GM10266 (cell line): ENCODE results near the gene LPIN1.

Source experiments
- DNase-seq: peaks from one replicate; pipeline ENCODE4 v3.0.0; 2012; ENCODE audit errors: extremely low spot score
- CTCF ChIP-seq: IDR thresholded peaks from 2 replicates; pipeline ENCODE4 v1.5.1; 2012; ENCODE audit warnings: mild to moderate bottlenecking, low read depth; ENCODE audit not compliant: control insufficient read depth, insufficient read depth; ENCODE audit errors: missing control alignments

LPIN1 gene

GRCh38 chr2:11750917-11751316 lies 4.5 kb downstream of the LPIN1 start:
- no peak for TF ChIP-seq CTCF
- no peak for DNase-seq

DNA sequence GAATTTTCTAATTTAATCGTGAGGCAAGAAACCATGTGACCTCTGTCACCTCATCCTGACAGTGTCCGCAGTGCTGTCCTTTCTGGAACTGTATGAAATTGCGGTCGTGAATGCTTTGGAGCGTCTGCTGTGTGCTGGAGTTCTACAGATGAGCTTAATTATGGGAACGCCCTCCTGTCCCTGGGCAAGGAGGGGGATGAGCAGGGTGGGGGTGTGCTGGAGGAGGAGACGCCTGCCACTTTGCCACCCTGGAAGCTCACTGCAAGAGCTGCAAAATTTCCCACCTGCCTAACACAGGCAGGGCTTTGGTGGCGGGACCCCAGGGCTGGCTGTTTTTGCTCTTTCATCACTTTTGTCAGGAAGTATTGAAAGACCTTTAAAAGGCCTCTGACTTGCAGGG lies 6.5 kb downstream of the LPIN1 start:
- no peak for DNase-seq
- no peak for TF ChIP-seq CTCF

DNA sequence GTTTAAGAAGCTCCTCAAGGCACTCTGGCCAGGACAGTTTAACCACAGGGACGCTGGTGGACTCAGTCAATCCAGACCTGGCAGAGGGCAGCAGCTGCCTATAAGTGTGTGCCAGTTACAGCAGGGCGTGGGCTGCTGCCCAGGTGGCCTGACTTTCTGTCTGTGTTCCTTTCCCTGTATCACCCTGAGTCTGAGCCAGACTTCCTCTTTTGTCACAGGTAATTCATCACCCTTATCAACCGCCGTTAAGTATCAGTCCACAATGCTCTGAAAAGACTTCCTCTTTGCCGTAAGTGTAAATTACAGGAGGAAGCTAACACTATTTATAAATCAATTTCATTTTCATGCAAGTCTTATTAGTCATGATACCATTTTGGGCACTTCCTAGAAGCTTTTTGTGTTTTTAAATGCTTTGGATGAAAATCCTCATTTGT lies 7.0 kb downstream of the LPIN1 start:
- peak; percentile 73 for DNase-seq
- no peak for TF ChIP-seq CTCF

DNA sequence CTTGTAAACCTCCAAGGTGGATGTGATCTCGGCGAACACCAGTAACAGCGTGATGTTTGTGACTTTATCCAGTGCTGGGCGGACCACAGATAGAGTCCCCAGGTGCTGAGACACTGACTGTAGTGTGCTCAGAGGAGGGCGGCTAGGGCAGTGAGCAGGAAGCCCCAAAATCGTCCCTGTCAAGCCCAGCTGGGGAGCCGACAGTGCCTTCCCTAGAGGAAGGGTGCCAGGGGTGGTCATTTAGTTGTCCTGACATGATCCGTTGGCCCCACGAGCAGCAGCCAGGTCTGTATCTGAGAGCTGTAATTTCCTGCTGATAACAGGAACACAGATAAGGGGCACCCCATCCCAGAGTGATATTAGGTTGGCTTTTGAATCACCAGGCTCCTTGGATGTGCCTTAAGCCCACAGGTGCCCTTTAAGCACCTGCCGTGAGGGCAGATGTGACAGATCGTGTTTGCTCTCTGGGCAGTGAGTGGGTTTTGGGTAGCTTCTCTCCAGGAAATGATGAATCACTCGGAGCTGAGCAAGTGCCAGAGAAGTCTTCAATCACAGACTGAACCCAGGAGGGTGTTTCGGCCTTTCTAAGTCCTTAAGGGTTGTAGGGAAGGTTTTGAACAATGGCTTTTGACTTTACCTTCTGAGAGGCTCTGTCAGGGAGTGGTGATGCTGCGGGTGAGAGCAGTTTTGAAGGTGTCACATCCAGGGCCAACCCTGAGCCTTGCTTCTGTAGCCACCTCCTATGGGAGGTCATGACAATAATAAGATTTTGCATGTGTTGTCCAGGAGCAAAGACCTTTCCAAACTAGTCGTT lies 7.7 kb downstream of the LPIN1 start:
- TF ChIP-seq CTCF, result no peak
- no peak for DNase-seq

GRCh38 chr2:11754700-11755015 lies 8.2 kb downstream of the LPIN1 start:
- no peak for TF ChIP-seq CTCF
- no peak for DNase-seq

DNA sequence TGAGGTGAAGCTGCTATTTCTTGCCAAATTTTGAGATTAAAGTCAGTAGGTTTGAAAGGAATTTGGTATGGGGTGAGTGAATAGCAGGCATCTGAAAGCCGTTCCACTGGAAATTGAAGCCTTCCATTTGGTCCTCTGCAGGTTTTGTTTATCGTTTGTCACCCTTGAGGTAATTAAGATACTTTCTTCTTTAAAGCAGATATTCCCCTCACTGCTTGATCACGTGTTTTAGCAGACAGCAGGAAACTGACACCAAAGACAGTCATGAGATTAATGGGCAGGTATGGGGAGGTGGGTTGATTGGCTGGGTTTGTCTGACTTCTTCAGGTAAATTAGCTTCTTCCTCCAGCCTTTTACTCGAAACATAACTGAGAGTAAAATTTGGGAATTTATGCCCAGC lies 10.7 kb downstream of the LPIN1 start:
- no peak for DNase-seq
- TF ChIP-seq CTCF, result no peak

- TF ChIP-seq CTCF, result no peak
- DNase-seq, result no peak
These were observed 11.8 kb downstream of the LPIN1 start for GRCh38 chr2:11758187-11758586.
